HG02973 (cell line): ENCODE measurements around the gene DEPDC4.
A peak's percentile ranks its signal among the peaks of the same experiment; 100 is the strongest.

ENCODE experiments used
- ATAC-seq: cut with Tn5 transposase; IDR thresholded peaks from one replicate; pipeline ENCODE4 v1.9.1; 2021; ENCODE audit warnings: moderate library complexity; ENCODE audit not compliant: unreplicated experiment

The DEPDC4 gene

GRCh38 chr12:100215209-100215608, 51.7 kb downstream of the DEPDC4 start:
- ATAC-seq: no peak

DNA sequence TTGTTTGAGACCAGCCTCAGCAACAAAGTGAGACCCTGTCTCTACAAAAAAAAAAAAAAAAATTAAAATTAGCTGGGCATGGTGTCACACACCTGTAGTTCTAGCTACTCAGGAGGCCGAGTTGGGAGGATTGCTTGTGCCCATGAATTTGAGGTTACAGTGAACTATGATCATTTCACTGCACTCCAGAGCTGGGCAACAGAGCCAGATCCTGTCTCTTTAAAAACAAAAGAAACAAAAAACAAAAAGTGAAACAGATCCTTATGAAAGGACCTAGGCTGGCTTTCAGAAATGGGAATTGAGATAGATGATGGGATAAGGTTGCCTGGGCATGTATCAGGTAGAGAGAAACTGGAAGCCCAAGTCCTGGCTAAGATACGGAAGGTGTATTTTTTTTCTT, 52.4 kb downstream of the DEPDC4 start:
- ATAC-seq: no peak

GRCh38 chr12:100213016-100213891, 53.6 kb downstream of the DEPDC4 start:
- no peak for ATAC-seq

DNA sequence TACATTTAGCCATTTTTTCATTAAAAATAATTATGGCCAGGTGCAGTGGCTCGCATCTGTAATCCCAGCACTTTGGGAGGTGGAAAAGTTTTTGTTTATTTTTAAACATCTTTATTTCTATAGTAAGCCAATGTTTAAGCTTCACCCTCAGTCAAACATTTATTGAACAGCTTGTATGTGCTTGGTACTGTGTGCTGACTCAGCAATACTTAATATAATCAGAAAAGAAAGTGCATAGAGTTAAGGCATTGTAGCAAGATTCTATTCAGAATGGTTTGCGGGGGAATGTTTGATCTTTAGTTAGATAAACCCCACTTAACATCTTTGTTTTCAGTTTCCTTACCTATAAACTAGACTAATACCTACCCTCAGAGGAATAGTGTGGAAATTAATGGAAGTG, 55.2 kb downstream of the DEPDC4 start:
- no peak for ATAC-seq

DNA sequence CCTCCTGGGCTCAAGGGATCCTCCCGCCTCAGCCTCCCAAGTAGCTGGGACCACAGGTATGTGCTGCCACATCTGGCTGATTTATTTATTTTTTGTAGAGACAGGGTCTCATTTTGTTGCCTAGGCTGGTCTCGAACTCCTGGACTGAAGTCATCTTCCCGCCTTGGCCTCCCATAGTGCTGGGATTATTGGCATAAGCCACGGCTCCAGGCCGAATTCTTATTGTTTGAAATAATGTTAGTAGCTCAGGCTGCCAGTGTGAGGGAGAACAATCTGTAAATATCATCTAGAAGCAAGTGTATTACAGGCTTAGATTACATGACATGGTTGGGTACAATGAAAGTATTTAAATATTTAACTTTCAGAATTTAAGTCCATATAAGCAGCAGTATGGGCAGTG, 58.0 kb downstream of the DEPDC4 start:
- ATAC-seq: no peak

GRCh38 chr12:100207311-100207710, 59.6 kb downstream of the DEPDC4 start:
- ATAC-seq: no peak

DNA sequence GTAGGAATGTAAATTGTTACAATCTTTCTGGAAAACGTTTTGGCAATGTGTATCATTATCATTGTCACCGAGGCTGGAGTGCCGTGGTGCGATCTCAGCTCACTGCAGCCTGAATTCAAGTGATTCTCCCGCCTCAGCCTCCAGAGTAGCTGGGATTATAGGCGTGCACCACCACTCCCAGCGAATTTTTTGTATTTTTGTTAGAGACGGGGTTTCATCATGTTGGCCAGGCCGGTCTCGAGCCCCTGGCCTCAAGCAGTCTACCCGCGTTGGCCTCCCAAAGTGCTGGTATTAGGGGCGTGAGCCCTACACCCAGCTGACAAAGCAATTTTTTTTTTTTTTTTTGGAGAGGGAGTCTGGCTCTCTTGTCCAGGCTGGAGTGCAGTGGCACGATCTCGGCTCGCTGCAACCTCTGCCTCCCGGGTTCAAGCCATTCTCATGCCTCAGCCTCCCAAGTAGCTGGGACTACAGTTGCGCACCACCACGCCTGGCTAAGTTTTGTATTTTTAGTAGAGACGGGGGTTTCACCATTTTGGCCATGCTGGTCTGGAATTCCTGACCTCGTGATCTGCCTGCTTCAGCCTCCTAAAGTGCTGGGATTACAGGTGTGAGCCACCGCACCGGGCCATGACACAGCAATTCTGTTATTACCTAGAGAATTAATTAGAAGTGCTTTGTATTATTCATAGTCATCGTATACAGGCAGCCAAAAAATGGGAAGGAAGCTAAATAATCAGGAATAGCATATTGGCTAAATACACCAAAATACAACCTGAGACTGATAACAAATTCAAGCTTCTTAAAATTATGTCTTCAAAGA, 65.1 kb downstream of the DEPDC4 start:
- no peak for ATAC-seq

DNA sequence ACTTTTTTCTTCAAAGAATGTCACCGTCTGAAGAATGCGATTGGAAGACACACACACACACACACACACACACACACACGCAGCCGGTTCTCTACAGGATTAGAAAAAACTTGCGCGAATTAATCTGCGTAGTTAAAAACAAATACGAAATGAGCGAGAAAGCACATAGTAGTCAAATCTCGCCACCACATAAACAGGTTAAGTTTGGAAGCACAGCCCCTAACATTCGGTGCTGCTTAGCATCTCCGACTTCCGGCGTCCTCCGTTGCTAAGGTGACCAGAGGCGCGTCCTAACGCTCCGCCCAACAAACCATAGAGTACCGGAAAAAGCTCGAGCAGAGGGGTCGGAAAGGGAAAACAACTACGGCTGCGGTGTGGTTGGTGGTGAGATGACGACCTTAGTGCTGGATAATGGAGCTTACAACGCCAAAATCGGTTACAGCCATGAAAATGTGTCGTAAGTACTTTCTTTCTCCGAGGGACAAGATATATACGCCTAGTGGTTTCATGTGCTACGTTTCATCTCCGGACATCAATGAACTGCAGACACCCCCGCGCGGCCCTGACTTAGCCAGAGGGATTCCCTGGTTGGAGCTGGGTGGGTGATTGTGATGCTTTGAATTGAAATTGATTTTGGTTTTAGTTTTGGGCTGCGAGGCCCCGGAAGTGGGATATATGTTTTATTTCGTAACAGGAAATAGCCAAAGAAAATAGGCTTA, 66.3 kb downstream of the DEPDC4 start, which contains the start of gene ACTR6:
ACTR6 (plus strand) TSS at position 353 of the 719 bp plus-strand sequence; CDS start at position 390, 37 bp downstream.
- ATAC-seq: peak; percentile 90

DNA sequence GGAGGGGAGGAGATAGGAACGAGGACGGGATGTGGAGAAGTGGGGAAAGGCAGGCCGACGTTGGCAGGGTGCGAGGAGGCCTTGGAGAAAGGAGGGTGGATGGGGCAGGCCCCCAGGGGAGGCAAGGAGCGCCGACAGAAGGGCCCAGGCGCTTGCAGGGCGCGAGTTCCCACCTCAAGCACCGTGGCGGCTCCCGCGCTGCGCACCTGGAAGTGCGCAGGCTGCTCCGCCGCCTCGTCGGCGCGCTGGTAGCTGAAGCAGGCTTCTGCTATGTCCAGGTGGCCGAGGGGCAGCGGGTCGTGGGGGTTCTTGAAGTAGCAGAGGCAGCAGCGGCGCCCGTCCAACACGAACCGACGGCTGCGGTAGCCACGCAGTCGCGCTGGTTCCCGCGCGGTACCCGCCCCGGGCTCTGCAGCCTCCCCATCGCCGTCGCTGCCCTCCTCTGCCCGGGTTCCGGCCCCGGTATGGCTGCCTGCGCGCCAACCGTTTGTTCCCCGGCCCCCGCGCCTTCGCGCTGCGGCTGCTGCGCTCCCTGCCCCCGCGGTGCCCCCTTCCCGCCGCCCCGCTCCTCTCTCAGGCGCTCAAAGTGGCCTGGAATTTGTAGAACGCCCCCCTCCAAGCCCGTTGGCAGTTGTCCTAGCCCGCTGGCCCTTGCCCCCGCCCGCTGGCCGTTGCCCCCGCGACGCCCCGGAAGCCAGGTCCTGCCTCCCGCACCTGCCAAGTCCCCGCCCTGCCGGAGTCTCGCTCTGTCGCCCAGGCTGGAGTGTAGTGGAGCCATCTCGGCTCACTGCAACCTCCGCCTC, 67.3 kb downstream of the DEPDC4 start:
- ATAC-seq: peak; percentile 57

DNA sequence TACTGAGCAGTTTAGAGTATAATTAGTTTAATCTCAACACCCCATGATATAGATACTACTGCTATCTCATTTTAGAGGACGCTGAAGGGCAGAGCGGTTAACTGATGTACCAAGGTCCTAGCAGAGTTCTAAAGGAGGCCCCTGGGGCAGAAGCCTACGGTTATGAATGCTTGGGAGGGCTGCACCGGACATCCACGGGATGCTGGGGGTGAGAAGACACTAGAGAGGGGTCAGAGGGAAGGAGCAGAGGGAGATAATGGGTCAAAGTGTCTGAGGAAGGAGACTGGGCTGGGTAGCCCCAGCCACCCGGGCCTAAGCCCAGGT, 67.9 kb downstream of the DEPDC4 start:
- ATAC-seq: no peak

DNA sequence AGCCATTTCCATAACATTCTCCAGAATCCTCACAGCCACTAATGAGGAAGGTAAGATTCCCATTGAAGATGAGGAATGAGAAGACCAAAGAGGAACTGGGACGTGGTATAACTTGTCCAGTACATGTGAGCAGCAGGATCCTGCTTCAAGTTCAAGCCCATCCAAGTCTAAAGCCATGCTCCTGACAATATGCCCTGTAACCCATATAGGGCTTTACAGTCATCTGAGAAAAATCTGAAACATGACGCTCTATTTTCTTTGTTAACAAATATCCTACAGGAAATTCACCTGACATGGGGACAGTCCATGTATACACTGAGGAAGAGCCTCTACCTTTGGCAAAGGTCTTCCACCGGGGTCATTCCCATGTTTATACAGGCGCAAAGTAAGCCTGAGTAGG, 69.4 kb downstream of the DEPDC4 start:
- ATAC-seq: no peak

GRCh38 chr12:100193085-100193484, 73.8 kb downstream of the DEPDC4 start:
- ATAC-seq: no peak
